CD4-positive, alpha-beta T cell treated with Interleukin-4 for 1 hour (primary cell): ENCODE data around the gene C1QTNF12.

ENCODE experiments used
- DNase-seq, 2 donors: peaks; one replicate each; pipeline ENCODE4 v3.0.0-alpha.2; 2020 to 2022

The C1QTNF12 gene

GRCh38 chr1:1281533-1282321 lies 35.2 kb upstream of the C1QTNF12 start:
- no peak for DNase-seq

- no peak for DNase-seq
Measured at GRCh38 chr1:1280782-1281481, 34.4 kb upstream of the C1QTNF12 start.

- DNase-seq: no peak
Measured at GRCh38 chr1:1279028-1279427, 32.5 kb upstream of the C1QTNF12 start.

- DNase-seq: no peak
Measured at GRCh38 chr1:1278620-1279019, 32.1 kb upstream of the C1QTNF12 start.

GRCh38 chr1:1275836-1276235 lies 29.3 kb upstream of the C1QTNF12 start:
- no peak for DNase-seq

- DNase-seq: no peak
Measured at GRCh38 chr1:1274931-1275431, 28.5 kb upstream of the C1QTNF12 start.

- DNase-seq: no peak
Measured at GRCh38 chr1:1274299-1274930, 27.9 kb upstream of the C1QTNF12 start.

GRCh38 chr1:1273512-1274298 lies 27.2 kb upstream of the C1QTNF12 start, which contains the start of gene UBE2J2:
TSS of gene UBE2J2 (minus strand) at chr1:1273854. CDS start at chr1:1267992, 5,862 bp downstream.
- DNase-seq: peak; percentile 93

GRCh38 chr1:1273209-1273511 lies 26.6 kb upstream of the C1QTNF12 start:
- no peak for DNase-seq

GRCh38 chr1:1272341-1273208 lies 26.1 kb upstream of the C1QTNF12 start:
- no peak for DNase-seq

- DNase-seq: no peak
Measured at GRCh38 chr1:1270813-1271212, 24.3 kb upstream of the C1QTNF12 start.

- no peak for DNase-seq
Measured at GRCh38 chr1:1268284-1268682, 21.8 kb upstream of the C1QTNF12 start.

GRCh38 chr1:1267488-1268283 lies 21.2 kb upstream of the C1QTNF12 start:
- DNase-seq: no peak

- no peak for DNase-seq
Measured at GRCh38 chr1:1264868-1265272, 18.3 kb upstream of the C1QTNF12 start.

- DNase-seq: no peak
Measured at GRCh38 chr1:1264026-1264425, 17.5 kb upstream of the C1QTNF12 start.

GRCh38 chr1:1262758-1263157 lies 16.2 kb upstream of the C1QTNF12 start:
- no peak for DNase-seq

- DNase-seq: no peak
Measured at GRCh38 chr1:1262071-1262470, 15.5 kb upstream of the C1QTNF12 start.

- DNase-seq: no peak
Measured at GRCh38 chr1:1260843-1261560, 14.5 kb upstream of the C1QTNF12 start.

GRCh38 chr1:1259951-1260600 lies 13.6 kb upstream of the C1QTNF12 start:
- DNase-seq: no peak

GRCh38 chr1:1259540-1259939 lies 13.0 kb upstream of the C1QTNF12 start:
- no peak for DNase-seq
